Vagina (tissue), 2 donors: ENCODE data around the gene CISH.

Source experiments
- CTCF ChIP-seq, 3 experiments: fragments of 450-650 bp in 2 of 3; fragments of 200-600 bp in 1 of 3; sonication (generic) in 1 of 3; IDR thresholded peaks; one replicate each; pipeline ENCODE4 v1.5.1; 2017 to 2019; ENCODE audit warnings: antibody characterized with exemption in 3 of 3, mild to moderate bottlenecking in 2 of 3, moderate library complexity in 2 of 3
- POLR2A ChIP-seq, 2 donors: fragments of 450-650 bp; IDR thresholded peaks; one replicate each; pipeline ENCODE4 v1.6.1; 2017; ENCODE audit warnings: antibody characterized with exemption in 2 of 2, mild to moderate bottlenecking in 2 of 2, moderate library complexity in 2 of 2

GRCh38 chr3:50587806-50588758 lies 23.5 kb downstream of the CISH start:
- TF ChIP-seq POLR2A (IDR thresholded peaks at IDR 0.05) = no peak
- TF ChIP-seq CTCF (IDR thresholded peaks at IDR 0.05) = no peak
